GM18517 (cell line): ENCODE results near the gene PVR.
"Not testable (repeated sequence)": the region's sequence is repeated elsewhere in the genome, so short reads cannot be mapped to it uniquely, and the experiment has no call there.

Source experiments
- ATAC-seq: cut with Tn5 transposase; IDR thresholded peaks from one replicate; pipeline ENCODE4 v1.9.1; 2021; ENCODE audit warnings: mild to moderate bottlenecking, moderate library complexity; ENCODE audit not compliant: unreplicated experiment

Gene PVR

GRCh38 chr19:44668985-44669764 is 25.5 kb downstream of the PVR start:
- no peak for ATAC-seq

GRCh38 chr19:44670027-44670426 is 26.3 kb downstream of the PVR start:
- ATAC-seq: not testable (repeated sequence)

GRCh38 chr19:44671400-44671799 is 27.7 kb downstream of the PVR start, which contains the start of gene CEACAM19:
Gene CEACAM19, plus strand, starts transcription at chr19:44671482. Its CDS starts 450 bp downstream, at chr19:44671932.
- ATAC-seq: no peak

- no peak for ATAC-seq
Observed at GRCh38 chr19:44672226-44672625, 28.5 kb downstream of the PVR start.

- no peak for ATAC-seq
Observed at GRCh38 chr19:44673510-44673909, 29.8 kb downstream of the PVR start.

- ATAC-seq: no peak
Observed at GRCh38 chr19:44675521-44675920, 31.8 kb downstream of the PVR start.

GRCh38 chr19:44677019-44677811 is 33.5 kb downstream of the PVR start:
- ATAC-seq: no peak

- ATAC-seq: no peak
Observed at GRCh38 chr19:44680536-44680935, 36.8 kb downstream of the PVR start.

GRCh38 chr19:44681992-44682790 is 38.5 kb downstream of the PVR start:
- no peak for ATAC-seq

GRCh38 chr19:44682807-44683206 is 39.1 kb downstream of the PVR start:
- no peak for ATAC-seq

- no peak for ATAC-seq
Observed at GRCh38 chr19:44683434-44684210, 39.9 kb downstream of the PVR start.

- ATAC-seq: not testable (repeated sequence)
Observed at GRCh38 chr19:44684396-44684795, 40.7 kb downstream of the PVR start.

GRCh38 chr19:44684892-44685863 is 41.5 kb downstream of the PVR start:
- ATAC-seq: no peak

GRCh38 chr19:44685877-44686276 is 42.2 kb downstream of the PVR start:
- ATAC-seq: no peak

- no peak for ATAC-seq
Observed at GRCh38 chr19:44686896-44687295, 43.2 kb downstream of the PVR start.

- ATAC-seq: no peak
Observed at GRCh38 chr19:44687888-44688287, 44.2 kb downstream of the PVR start.

GRCh38 chr19:44689290-44690130 is 45.8 kb downstream of the PVR start:
- no peak for ATAC-seq

- no peak for ATAC-seq
Observed at GRCh38 chr19:44690131-44690440, 46.4 kb downstream of the PVR start.

GRCh38 chr19:44692379-44692721 is 48.6 kb downstream of the PVR start:
- no peak for ATAC-seq
